Adrenal gland (tissue), 5 donors: ENCODE data around the gene CENPB.

Experiments
- CTCF ChIP-seq, 6 experiments: fragments of 450-650 bp in 4 of 6; fragments of 200-600 bp in 2 of 6; sonication (generic) in 1 of 6; IDR thresholded peaks; 1 replicate in 5 of 6; 2 replicates in 1 of 6; pipeline versions ENCODE4 v1.5.1 to v1.8.0; 2016 to 2021; ENCODE audit warnings: antibody characterized with exemption in 6 of 6, mild to moderate bottlenecking in 2 of 6, moderate library complexity in 1 of 6
- POLR2A ChIP-seq, 2 donors: fragments of 450-650 bp; IDR thresholded peaks; one replicate each; pipeline ENCODE4 v1.6.1; 2017; ENCODE audit warnings: antibody characterized with exemption in 2 of 2, mild to moderate bottlenecking in 2 of 2, moderate library complexity in 1 of 2
- donor health status: DM: no; HTN: no; CAD: no.

- TF ChIP-seq CTCF (IDR thresholded peaks at IDR 0.05), result no peak
- no peak for TF ChIP-seq POLR2A (IDR thresholded peaks at IDR 0.05)
These were observed 27.2 kb downstream of the CENPB start for GRCh38 chr20:3759316-3759823.
